Measurements from ENCODE around the gene SPN. TPM values are rescaled to one million over a fixed set of nuclear protein-coding genes. Genes with fewer than 3 reads are reported as not detected.

The SPN gene
- total and polyA plus RNA-seq, 2 of the 4 experiments (the other 2 are of a cell fraction): not detected

DNA sequence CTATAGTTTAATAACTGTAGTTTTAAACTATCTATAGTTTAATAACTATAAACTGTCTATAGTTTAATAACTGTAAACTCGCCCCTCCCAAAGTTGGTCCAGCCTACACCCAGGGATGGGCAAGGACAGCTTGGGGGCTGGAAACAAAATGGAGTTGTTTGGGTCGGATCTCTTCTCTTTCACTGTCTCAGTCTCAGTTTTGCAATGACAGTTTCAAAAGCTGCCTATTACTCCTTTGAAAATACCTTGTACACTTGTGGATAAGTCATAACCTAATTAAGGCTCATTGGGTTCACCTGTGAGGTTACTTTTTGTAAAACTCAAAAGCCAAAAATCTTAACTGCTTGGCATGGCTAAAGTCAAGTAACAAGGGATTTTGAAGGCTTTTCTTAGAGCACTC lies 51.3 kb downstream of the SPN start:
- H2BK120ac ChIP-seq (ENCODE audit: low read depth, low read length): no peak overlapping the region
- no peaks in the 10 kb centered on the region for H3K9me3 ChIP-seq (ENCODE audit: control insufficient read depth, insufficient read depth, low read length)
- no peak overlapping the region for H2AK5ac ChIP-seq (ENCODE audit: low read depth, low read length)
- dilution Hi-C loops (cut with HindIII; ENCODE audit: low sequenced_read_pairs, unreplicated experiment) (no loop called here), in situ Hi-C loops (cut with MboI; ENCODE audit: low sequenced_read_pairs) (no loop called here), intact Hi-C loops (cut with micrococcal nuclease) (no loop called here)
- no peak overlapping the region for H4K5ac ChIP-seq (ENCODE audit: low read depth, low read length)
- BruUV-seq (replicated peaks): no TSS peak
- no peak overlapping the region for H3K4ac ChIP-seq (ENCODE audit: low read depth, low read length)
- no peaks in the 10 kb centered on the region for H3K36me3 ChIP-seq (ENCODE audit: control insufficient read depth, insufficient read depth, low read length)
- H3K9ac ChIP-seq (ENCODE audit: low read depth, low read length): no peak overlapping the region
- no peaks in the 10 kb centered on the region for H4K20me1 ChIP-seq (ENCODE audit: insufficient read depth, low read length)
- H3K27me3 ChIP-seq (ENCODE audit: control insufficient read depth, insufficient read depth, low read length): peaks cover 2% of the 10 kb centered on the region
- no peak overlapping the region for H3K4me2 ChIP-seq (ENCODE audit: low read depth, low read length)
- CTCF ChIA-PET: interaction anchor here (1.2 kb wide), 1 partner anchor 44 kb away, joined by 8 read pairs; no protein-coding TSS in a partner anchor
- H3K27ac ChIP-seq (ENCODE audit: insufficient read depth, low read length): no peak overlapping the region
- no peak overlapping the region for H3K14ac ChIP-seq (replicated peaks; ENCODE audit: low read depth, low read length)
- no peak overlapping the region for H3K56ac ChIP-seq (ENCODE audit: extremely low read depth, insufficient read depth, low read length)
- no peaks in the 10 kb centered on the region for H3K79me1 ChIP-seq (ENCODE audit: low read depth in 1 of 2, low read length in 2 of 2)
- no peak overlapping the region for H2BK20ac ChIP-seq (ENCODE audit: low read depth, low read length)
- no peak overlapping the region for H2AK9ac ChIP-seq (replicated peaks; ENCODE audit: low read depth, low read length, poor library complexity)
- no CpG with 5 or more reads among the region's 2 CpGs for WGBS, 2 experiments (ENCODE audit: extremely low coverage in 2 of 2, insufficient read length in 1 of 2)
- H3K4me3 ChIP-seq (ENCODE audit: insufficient read depth, low read depth, low read length): no peak overlapping the region
- no peaks in the 10 kb centered on the region for H3K9me1 ChIP-seq (ENCODE audit: insufficient read depth, low read length)
- H4K91ac ChIP-seq (ENCODE audit: insufficient read depth, low read depth, low read length): no peak overlapping the region
- peaks cover 3% of the 10 kb centered on the region; the same call in 1 of the 2 replicates for H3K4me1 ChIP-seq (ENCODE audit: control insufficient read depth, insufficient read depth, low read length)
- no peak overlapping the region for H4K8ac ChIP-seq (ENCODE audit: low read depth in 2 of 2, low read length in 2 of 2)
- no peak overlapping the region for H2BK15ac ChIP-seq (ENCODE audit: low read depth, low read length)
- no peak overlapping the region for H3K23ac ChIP-seq (ENCODE audit: low read depth, low read length)
- no peak overlapping the region for H3K18ac ChIP-seq (ENCODE audit: low read depth, low read length)
- H2AFZ ChIP-seq (replicated peaks; ENCODE audit: low read length, poor library complexity): no peak overlapping the region
- ATAC-seq (ENCODE audit: low read depth) (no peak), DNase-seq (no peak)
- TF ChIP-seq MAZ (IDR thresholded peaks at IDR 0.05; ENCODE audit: borderline replicate concordance, low read depth, low read length): no peak
- TF ChIP-seq FOS (IDR thresholded peaks at IDR 0.05; ENCODE audit: low read depth, low read length): no peak
- TF ChIP-seq CEBPB (IDR thresholded peaks at IDR 0.05; ENCODE audit: low read depth, low read length): no peak
- TF ChIP-seq NFE2L2 (IDR thresholded peaks at IDR 0.05; ENCODE audit: low read depth, low read length): no peak
- TF ChIP-seq, protein P1, sequence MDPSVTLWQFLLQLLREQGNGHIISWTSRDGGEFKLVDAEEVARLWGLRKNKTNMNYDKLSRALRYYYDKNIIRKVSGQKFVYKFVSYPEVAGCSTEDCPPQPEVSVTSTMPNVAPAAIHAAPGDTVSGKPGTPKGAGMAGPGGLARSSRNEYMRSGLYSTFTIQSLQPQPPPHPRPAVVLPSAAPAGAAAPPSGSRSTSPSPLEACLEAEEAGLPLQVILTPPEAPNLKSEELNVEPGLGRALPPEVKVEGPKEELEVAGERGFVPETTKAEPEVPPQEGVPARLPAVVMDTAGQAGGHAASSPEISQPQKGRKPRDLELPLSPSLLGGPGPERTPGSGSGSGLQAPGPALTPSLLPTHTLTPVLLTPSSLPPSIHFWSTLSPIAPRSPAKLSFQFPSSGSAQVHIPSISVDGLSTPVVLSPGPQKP (IDR thresholded peaks at IDR 0.05; ENCODE audit: borderline replicate concordance, low read depth, low read length): no peak
- no peak for TF ChIP-seq RCOR1 (IDR thresholded peaks at IDR 0.05; ENCODE audit: insufficient replicate concordance, low read length)
- no peak for TF ChIP-seq MAFK (IDR thresholded peaks at IDR 0.05; ENCODE audit: low read depth, low read length)
- TF ChIP-seq, protein P2, sequence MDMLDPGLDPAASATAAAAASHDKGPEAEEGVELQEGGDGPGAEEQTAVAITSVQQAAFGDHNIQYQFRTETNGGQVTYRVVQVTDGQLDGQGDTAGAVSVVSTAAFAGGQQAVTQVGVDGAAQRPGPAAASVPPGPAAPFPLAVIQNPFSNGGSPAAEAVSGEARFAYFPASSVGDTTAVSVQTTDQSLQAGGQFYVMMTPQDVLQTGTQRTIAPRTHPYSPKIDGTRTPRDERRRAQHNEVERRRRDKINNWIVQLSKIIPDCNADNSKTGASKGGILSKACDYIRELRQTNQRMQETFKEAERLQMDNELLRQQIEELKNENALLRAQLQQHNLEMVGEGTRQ (IDR thresholded peaks at IDR 0.05; ENCODE audit: low read depth, low read length): no peak
- no peak for TF ChIP-seq BHLHE40 (IDR thresholded peaks at IDR 0.05; ENCODE audit: low read depth, low read length)
- TF ChIP-seq MXI1 (IDR thresholded peaks at IDR 0.05; ENCODE audit: borderline replicate concordance, low read depth, low read length): no peak
- no peak for TF ChIP-seq RAD21 (IDR thresholded peaks at IDR 0.05; ENCODE audit: low read length)
- no peak for TF ChIP-seq CHD1 (IDR thresholded peaks at IDR 0.05; ENCODE audit: low read depth, low read length)
- TF ChIP-seq POLR2A (IDR thresholded peaks at IDR 0.05; ENCODE audit: low read depth, low read length): no peak
- no peak for TF ChIP-seq RFX5 (IDR thresholded peaks at IDR 0.05; ENCODE audit: low read depth, low read length)
- TF ChIP-seq SMC3 (IDR thresholded peaks at IDR 0.05; ENCODE audit: low read depth, low read length): no peak
- TF ChIP-seq, protein P3, sequence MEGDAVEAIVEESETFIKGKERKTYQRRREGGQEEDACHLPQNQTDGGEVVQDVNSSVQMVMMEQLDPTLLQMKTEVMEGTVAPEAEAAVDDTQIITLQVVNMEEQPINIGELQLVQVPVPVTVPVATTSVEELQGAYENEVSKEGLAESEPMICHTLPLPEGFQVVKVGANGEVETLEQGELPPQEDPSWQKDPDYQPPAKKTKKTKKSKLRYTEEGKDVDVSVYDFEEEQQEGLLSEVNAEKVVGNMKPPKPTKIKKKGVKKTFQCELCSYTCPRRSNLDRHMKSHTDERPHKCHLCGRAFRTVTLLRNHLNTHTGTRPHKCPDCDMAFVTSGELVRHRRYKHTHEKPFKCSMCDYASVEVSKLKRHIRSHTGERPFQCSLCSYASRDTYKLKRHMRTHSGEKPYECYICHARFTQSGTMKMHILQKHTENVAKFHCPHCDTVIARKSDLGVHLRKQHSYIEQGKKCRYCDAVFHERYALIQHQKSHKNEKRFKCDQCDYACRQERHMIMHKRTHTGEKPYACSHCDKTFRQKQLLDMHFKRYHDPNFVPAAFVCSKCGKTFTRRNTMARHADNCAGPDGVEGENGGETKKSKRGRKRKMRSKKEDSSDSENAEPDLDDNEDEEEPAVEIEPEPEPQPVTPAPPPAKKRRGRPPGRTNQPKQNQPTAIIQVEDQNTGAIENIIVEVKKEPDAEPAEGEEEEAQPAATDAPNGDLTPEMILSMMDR (conservative IDR thresholded peaks at IDR 0.05; ENCODE audit: low read depth, low read length): no peak
- no peak overlapping the region for H2BK5ac ChIP-seq (ENCODE audit: low read depth, low read length, poor library complexity, severe bottlenecking)
- POLR2A ChIA-PET (ENCODE audit: unreplicated experiment): no interaction called here

All from IMR-90 (cell line).